GM18502 (cell line): Measurements from ENCODE around the gene SALL3.
"Not testable (repeated sequence)": the region's sequence is repeated elsewhere in the genome, so short reads cannot be mapped to it uniquely, and the experiment has no call there.

Experiments
- ATAC-seq: cut with Tn5 transposase; IDR thresholded peaks from one replicate; pipeline ENCODE4 v1.9.1; 2021; ENCODE audit warnings: mild to moderate bottlenecking; ENCODE audit not compliant: unreplicated experiment, poor library complexity

The SALL3 gene

DNA sequence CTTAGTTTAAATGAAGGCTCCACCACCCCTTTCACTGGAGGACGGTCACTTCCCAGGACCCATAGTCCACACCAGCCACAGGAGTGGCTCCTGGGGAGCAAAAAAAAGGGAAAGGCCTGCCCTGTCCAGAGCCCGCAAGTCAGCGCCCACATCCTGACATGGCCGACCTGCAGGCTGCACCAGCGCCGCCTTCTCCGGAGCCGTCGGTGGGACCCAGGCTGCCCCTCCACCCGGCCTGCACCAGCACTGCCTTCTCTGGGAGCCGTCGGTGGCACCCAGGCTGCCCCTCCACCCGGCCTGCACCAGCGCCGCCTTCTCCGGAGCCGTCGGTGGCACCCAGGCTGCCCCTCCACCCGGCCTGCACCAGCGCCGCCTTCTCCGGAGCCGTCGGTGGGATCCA lies 14.9 kb upstream of the SALL3 start:
- ATAC-seq: not testable (repeated sequence)

DNA sequence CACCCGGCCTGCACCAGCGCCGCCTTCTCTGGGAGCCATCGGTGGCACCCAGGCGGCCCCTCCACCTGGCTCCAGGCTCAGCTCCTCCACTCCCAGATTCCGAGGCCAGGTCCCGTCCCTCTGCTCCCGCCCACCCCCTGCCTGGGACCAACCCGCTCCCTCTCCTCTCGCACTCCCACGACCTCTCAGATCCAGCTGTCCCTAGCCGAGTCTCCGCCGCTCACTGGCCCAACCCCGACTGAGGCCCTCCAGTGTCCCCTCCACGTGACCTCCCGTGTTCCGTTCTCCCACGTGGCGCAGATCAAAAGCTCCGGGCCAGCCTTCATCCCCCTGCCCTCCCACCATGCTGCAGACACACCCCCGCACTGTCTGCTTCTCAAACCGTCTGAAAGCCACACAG lies 14.4 kb upstream of the SALL3 start:
- ATAC-seq: no peak

DNA sequence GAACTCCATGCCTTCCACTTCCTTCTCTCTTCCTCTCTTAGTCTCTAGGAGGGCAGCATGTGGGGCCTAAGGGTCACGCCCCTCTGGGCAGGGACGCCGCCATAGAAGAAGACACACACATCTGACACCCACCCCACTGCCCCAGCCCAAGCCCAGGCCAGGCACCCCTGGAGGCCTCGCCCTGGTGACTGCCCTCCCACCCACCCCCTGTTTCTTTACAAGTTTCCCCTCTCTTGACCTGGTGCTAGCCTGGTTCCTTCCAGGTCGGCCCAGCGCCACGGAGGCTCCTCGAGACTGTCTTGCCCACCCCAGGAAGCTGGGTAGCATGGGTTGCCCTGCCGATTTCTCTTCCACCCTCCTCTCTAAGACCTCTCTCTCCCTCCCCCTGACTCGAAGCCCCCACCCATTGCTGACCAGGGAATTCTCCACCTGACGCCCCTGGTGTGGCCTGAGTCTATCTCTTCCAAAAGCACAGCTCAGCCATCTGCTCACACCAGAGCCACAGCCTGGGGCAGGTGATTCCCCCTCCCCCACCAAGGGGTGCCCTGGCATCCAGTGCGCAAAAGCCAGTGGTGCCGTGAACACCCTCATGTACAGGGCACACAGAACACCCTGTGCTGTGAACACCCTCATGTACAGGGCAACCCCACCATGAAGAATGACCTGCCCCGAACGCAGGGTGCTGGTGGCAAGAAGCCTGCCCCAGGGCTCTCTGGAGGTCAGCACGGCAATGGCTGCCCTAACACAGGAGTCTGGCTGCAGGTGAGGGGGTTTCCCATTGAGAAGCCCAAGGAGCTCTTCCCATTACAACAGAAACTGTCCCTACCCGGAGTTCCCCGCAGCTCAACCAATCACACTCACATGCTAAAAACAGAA lies 13.5 kb upstream of the SALL3 start:
- ATAC-seq: no peak

DNA sequence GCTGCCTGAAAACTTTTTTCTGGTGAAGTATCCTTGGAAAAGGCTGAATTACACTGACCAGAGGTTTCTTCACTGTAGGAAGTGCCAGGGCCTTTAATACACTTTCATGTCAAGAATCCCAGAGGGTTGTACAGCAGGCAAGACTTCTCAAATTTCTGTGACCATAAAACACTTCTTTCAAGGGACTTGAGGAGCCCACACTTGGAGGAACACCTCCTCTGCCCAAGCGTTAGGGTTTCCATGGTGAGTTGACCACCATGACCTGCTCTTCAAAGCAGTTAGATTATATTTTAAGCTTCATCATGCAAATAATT lies 12.9 kb upstream of the SALL3 start:
- ATAC-seq: no peak

DNA sequence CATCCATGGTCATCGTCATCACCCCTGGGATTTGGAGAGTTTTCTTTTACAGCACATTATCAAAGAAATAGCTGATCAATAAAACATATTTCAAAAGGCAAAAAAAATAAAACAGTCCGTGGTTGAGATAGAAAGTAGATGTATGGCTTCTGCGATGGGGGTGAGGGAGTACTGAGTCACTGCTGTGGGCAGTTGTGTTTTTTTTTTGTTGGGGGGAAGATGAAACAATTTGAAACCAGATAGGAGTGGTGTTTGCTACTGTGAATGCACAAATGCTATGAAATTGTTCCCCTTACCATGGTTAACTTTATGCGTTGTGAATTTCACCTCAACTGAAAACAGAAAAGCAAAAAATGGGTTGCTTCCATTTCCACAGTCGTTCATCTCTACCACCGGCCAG lies 11.9 kb upstream of the SALL3 start:
- ATAC-seq: no peak

DNA sequence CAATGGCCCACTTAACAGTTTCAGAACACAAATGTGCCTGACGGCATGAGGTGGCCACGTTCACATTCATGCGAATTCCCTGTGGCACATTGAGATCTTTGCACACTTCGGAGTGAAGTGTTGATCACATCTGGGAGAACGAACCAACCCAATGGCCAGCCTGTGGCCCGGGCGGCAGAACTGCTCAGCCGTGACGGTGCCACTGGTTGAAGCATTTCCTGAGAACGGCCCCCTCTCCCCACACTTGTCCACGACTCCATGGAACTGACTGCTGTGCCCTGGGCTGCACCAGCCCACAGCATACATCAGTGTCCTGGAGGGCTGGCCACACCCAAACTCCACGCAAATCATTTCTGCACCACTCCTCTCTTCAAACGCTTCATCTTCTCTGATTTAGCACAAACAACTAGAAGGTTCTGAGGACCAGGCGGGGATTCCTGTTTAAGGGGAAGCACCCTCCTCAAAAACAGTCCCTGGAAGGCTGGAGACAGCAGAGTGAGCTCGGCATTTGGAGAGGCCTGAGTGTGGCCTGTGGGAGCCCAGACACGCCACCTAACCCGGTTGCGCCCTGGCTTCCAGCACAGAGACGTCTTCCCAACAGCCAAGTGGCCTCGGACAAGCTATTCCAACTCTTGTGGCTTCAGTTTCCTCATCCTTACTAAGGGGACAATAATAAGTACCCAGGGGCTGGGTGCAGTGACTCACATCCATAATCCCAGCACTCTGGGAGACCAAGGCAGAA lies 9.9 kb upstream of the SALL3 start:
- ATAC-seq: no peak

DNA sequence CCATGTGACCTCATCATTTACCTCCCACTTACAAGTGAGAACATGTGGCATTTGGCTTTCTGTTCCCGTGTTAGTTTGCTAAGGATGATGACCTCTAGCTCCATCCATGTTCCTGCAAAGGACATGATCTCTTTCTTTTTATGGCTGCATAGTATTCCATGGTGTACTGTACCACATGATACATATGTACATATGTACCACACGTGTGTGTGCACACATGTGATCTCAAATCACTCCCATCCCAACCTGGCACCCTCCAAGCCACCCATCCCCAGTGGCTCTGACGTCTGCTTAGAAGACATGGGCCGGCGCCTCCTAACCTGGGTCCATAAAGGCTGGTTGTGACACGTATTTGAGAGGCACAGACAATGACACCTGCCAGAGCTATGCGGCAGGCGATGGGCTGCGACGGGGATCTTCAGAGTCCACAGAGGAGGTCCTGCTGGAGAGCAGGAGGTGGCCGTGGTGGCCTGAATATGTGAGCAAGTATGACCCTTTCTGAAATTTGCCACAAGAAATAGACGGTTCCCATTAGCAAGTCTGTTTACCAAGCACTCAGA lies 8.8 kb upstream of the SALL3 start:
- ATAC-seq: no peak

DNA sequence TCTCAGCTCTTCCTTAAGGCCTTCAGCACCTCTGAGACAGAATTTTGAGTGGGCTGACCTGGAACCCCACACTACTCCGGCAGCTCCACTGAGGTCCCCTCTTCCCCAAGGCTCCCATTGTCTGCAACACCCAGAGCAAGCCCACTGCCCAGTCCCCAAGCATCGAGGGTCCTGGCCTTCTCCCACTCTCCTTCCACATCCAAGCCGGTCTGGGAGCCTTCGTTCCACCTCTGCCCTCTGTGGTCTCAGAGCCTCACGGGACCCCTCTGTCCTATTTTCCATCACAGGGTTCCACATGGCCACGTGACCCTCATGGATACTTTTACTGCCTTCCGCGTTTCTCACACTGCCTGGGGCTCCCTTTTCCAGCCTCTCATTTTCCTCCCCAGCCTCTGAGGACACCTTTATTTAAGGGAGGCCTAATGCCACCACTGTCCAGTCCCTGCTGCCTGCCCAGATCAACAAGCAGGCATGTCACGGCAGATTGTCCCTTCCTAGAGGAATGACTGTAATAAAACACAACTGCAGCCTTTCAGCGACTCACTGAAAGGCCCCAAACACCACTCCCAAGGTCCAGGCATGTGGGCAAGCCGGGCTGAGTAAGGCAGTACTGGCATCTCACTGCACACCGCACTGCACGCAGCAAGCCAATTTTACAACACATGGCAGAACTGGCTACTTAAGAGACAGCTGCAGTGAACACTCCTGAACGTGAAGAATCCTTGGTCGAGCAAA lies 7.9 kb upstream of the SALL3 start:
- no peak for ATAC-seq

DNA sequence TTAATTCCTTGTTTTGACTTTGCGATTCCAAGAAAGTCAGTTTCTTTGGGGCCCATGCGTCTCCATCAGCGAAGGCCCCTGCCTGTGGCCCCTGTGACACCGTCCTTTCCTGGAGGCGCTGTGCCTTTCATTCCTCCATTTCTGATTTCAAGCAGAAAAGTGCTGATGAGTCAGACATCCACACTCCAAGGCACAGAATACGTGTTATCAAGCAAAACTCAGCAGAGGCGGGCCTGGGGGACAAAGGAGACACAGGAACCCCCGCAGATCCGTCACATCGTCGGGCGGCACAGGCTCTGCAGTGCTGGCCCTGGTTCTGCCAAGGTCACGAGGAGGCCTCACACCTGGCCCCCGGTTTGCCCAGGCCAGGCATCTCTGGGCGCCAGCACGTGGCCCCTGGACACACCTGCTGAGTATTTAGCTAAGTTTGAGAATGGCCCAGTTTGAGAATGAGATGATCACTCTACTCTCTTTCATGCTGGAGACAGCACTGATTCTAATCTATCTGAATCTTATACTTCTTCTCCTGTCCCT lies 7.2 kb upstream of the SALL3 start:
- ATAC-seq: no peak

DNA sequence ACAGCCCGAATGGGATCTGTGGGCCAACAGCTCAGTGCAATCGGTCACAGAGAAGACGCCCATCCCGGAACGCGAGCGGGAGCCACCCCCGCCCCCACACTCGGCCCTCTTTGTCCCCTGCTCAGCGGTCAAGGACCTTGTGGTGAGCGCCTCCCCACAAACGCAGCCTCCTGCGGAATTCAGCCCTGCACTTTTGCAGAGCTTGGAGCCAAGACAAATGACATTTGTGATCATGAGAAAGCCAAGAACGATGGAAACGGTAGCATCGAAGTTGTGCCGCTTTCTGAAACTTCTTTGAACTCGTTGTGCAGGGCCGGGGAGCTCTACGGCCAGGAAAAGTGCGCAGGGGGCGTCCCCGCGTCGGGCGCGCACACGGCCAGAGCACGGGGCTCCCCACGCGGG lies 6.7 kb upstream of the SALL3 start:
- no peak for ATAC-seq

DNA sequence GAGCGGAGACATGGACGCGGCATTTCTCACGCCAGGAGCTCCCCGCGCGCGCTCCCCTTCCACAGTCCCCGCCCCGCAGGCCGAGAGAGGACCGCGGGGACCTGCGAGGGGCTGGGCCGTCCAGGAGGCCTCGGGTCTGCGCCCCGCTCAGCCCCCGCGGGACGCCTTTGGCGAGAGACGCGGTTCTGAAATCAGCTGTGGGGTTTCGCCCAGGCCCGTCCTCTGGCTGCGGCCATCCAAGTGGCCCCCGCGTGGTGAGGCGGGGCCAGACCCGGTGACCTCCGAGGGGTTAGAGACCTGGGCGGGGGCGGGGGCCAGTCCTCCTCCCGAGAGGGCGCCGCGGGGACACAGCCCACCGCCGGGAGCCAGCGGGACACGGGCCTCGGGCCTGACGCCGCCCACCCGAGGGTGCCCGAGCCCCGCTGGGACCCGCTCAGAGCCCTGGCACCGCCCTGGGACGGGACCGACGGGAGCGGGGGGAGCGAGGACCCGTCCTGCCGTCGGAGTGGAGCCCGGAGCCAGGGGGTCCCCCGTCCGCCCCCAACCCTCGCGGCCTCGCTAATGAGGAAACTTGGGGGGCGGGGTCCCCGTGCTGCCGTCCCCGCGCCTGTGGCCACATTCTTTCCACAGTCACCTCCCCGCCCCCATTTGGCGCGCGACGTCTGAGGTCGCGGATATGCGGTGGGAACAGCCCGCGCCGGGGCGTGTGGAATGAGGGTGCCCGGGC lies 6.1 kb upstream of the SALL3 start:
- ATAC-seq: no peak

DNA sequence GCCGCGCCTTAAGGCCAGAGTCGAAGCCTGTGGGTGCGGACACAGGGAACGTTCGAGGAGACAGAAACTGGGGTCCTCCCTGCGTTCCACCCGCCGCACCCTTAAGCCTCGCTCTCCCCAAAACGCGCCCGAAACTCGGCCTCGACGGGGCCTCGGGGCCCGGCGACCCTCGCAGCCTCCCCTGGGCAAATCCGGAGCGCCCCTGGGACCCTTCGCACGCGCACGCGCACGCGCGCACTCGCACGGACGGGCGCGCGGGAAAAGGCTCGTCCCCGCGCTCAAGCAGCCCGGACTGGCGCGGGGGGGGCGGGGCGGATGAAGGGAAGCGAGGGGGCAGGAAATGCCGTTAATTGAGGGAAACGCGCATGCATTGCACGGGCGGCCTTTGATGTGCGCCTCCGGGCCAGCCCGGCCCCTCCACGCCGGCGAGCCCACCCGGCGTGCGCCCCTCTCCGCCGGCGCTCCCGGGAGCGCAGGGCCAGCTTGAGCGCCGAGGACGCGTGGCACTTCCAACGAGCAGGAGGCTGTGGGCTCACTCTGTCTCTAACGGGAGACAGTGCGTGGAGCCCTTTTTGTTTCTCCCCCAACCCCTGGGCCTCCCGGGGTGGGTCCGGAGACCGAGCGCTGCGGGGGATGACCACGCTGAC lies 5.4 kb upstream of the SALL3 start:
- ATAC-seq: no peak

DNA sequence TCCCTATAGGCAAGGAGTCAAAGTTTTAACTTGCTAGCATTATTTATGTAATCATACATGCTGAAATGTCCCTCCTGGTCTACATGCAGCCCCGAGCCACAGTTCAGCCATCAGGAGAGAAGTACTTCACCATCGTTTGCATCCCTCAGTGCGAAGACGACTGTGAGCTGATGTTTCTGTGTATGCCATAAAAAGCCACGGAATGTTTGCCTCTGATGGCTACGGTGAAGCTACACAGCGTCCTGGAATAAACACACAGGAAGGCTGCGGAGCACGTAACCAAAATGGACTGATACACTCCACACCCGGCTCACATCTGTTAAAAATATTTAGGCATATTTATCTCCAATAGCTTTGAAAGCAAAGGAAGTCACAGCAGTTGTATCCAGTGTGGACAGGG lies 4.3 kb upstream of the SALL3 start:
- ATAC-seq: no peak

DNA sequence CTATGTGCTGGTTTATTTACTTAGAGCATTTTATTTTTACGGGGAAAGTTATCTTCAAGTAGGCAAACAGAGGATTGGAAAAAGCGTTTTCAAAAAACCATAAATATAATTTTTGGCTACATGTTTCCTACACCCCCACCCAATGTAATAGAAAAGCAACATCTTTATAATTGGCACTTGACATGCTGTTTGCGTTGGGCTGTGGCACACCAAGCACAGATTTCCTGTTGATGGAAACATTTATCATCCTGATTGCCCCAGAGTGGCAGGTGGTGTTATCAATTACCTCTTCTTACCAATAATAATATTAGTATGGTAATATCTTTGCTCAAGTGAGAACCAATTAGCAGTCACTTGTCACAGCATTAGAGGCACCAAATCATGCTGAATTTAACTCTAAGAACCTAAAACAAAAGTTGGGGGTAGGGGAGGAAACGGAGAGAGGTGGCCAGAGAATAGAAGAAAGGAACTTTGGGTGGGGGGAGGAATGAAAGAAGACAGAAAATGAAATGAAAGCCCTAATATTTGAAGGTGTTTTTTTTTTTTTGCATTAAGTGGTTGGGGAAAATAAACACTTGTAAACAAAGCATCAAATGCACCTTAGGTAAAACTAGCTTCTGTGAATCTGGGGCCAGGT lies 3.8 kb upstream of the SALL3 start:
- ATAC-seq: no peak

DNA sequence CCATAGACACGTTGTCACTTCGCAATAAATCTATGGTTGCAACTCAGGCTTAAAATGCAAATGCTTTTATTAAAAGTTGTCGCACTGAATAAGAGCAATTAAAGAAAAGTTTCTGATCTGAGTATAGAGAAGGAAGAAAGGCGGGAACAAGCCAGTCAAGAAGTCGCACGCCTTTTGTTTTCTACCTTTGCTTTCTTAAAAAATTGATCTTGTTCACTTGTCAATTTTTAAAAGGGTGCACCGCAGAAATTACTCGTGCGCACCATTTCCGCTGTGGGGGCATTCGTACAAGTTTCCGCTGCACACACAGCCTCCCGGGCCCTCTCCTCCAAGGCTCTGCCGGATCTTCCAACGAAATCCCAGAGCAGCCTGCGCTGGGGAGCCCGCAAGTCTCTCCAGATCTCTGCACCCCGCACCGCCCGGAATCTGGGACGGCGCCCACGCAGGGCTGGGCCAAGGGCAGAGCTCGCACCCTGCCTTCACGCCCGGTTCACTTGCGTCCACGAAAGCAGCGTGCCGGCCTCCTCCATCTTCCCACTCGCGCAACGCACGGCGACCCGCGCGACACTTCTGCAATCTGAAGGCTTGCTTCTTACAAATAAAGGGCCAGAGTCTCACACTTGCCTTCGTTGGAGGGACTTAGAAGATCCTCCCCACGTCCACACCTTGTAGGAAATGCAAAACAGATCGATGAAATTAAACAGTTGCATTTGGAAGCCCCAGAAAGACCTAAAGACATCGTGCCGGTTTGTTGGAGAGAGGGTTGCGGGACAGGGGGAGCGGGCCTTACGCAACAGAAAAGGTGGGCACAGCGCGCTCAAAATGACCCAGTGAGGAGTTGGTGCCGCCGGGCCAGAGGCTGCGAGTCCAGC lies 2.6 kb upstream of the SALL3 start:
- no peak for ATAC-seq

DNA sequence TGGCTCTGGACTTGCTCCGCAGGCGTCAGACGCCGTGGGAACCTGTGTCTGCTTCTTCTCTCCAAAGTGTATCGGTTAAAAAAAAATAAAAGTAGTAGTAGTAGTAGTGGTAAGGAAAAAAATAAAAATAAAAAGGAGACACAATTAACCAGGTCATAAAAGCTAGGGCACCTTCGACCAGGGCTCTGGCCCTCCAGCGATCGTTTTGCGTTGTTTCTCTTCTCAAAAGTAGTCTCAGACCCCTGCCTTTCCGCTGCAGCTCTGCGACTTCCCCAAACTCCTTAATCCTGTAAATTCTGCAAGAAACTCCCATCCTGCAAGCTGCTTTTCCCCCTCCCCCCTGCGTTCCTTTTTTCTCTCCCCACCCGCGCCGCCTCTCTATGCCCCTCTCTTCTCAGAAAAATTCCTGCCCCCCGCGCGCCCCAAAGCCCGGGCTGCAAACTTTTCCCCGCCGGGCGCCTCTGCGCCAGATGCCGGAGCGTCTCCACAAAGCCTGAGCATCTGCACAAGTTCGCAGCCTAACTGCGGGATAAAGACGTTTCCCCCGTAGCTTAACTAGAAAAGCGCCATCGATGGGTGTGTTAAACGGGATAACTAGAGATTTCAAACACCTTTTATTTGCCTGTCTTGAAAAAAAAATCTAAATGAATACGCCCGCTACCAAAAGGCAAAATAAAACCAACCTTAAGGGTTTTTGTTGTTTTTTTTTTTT lies 1.8 kb upstream of the SALL3 start:
- ATAC-seq: no peak

DNA sequence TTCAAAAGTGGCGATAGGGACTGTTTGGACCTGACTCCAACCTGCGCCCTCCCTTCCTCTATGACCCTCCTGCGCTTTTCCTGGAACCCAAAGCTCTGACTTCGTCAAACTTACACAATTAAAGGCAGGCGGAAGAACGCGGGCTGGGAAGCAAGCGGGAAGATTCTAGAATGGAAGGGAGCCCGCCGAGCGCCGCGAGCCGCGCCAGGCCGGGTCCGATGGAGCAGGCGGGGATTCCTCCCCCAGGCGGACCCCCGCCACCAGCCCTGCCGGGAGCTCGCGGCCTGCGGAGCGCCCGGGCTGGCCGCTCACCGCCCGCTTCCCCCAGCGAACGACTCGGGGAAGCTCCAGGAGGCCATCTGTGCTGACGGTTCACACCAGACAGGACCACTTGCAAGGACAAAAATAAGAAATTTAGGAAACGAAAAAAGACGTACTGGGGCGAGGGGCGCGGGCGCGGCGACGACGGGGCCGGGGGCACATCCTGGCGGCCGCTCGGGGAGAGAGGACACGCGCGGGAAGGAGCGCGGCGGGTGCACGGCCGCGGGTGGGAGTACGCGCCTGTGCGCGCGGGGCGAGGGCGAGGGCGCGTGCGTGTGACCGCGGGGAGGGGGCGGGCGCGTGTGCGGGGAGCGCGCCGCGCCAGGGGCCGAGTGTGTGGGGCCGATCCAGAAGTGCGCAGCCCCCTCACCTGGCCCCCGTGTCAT lies 1.1 kb upstream of the SALL3 start:
- no peak for ATAC-seq
